A549 (cell line): ENCODE data around the gene GRPEL2. TPM values are rescaled to one million over a fixed set of nuclear protein-coding genes. Genes with fewer than 3 reads are reported as not detected.

Experiments used
- ATAC-seq, 2 experiments: fragments of 200-7000 bp in 1 of 2; fragments of >200 bp in 1 of 2; cut with Nextera tagmentation in 1 of 2; cut with Tn5 transposase in 1 of 2; 3 replicates each; pipeline versions ENCODE4 v1.8.0 to v1.9.1; 2018 to 2020; ENCODE audit warnings: mild to moderate bottlenecking in 1 of 2, moderate library complexity in 1 of 2
- CTCF ChIA-PET: fragments of 300-600 bp; sonication (Branson Sonifier 250); formaldehyde crosslinking; extraction: SDS; loops from one replicate; lab custom pipeline; 2021; ENCODE audit warnings: antibody characterized with exemption, inconsistent platforms; lab: Yijun Ruan, JAX
- POLR2A ChIA-PET: fragments of 350-600 bp; formaldehyde crosslinking; extraction: SDS; loops from one replicate; lab custom pipeline; 2021; ENCODE audit warnings: antibody characterized with exemption, inconsistent platforms; lab: Yijun Ruan, JAX
- DNase-seq, 2 experiments: peaks; one replicate each; pipeline versions ENCODE4 v3.0.0 to v3.0.0-alpha.2; 2011 to 2016; ENCODE audit warnings: low read depth in 1 of 2, low spot score in 1 of 2
- FAIRE-seq: peaks from 2 replicates; lab custom pipeline; 2011; peaks lifted over from hg19 to GRCh38; lab: Jason Lieb, UNC
- H3K27ac ChIP-seq, 2 experiments: fragments of >200 bp; sonication (Bioruptor Twin); formaldehyde crosslinking; 3 replicates each; pipeline ENCODE4 v1.5.1; 2016 to 2017
- H3K4me1 ChIP-seq: fragments of >200 bp; sonication (Bioruptor Twin); formaldehyde crosslinking; 3 replicates; pipeline ENCODE4 v1.6.1; 2016
- H3K4me2 ChIP-seq: fragments of >200 bp; sonication (Bioruptor Twin); formaldehyde crosslinking; 3 replicates; pipeline ENCODE4 v1.6.1; 2016
- H3K4me3 ChIP-seq: fragments of >200 bp; sonication (Bioruptor Twin); formaldehyde crosslinking; 3 replicates; pipeline ENCODE4 v1.5.1; 2016
- H3K9me3 ChIP-seq: fragments of >200 bp; sonication (Bioruptor Twin); formaldehyde crosslinking; 3 replicates; pipeline ENCODE4 v1.6.1; 2016
- BHLHE40 ChIP-seq: IDR thresholded peaks from 2 replicates; pipeline ENCODE4 v1.6.1; 2012; ENCODE audit warnings: low read depth, low read length, inconsistent platforms
- CBX8 ChIP-seq: fragments of 200-600 bp; sonication (generic); IDR thresholded peaks from 2 replicates; pipeline ENCODE4 v1.6.1; 2016
- CEBPB ChIP-seq, 2 experiments: fragments of >200 bp in 1 of 2; sonication (Bioruptor Twin) in 1 of 2; formaldehyde crosslinking in 1 of 2; IDR thresholded peaks; 2 replicates each; pipeline ENCODE4 v1.6.1; 2012 to 2016
- EHF ChIP-seq: fragments of 250-450 bp; sonication (Bioruptor Pico); IDR thresholded peaks from 2 replicates; pipeline ENCODE4 v1.5.0; 2020; ENCODE audit warnings: mild to moderate bottlenecking
- EHMT2 ChIP-seq: fragments of 200-600 bp; sonication (generic); IDR thresholded peaks from 2 replicates; pipeline ENCODE4 v1.6.1; 2016; ENCODE audit warnings: antibody characterized with exemption, low read depth, mild to moderate bottlenecking, moderate library complexity
- EP300 ChIP-seq, 2 experiments: fragments of >200 bp; sonication (Bioruptor Twin); formaldehyde crosslinking; IDR thresholded peaks; 2 replicates in 1 of 2; 3 replicates in 1 of 2; pipeline ENCODE4 v1.6.1; 2016 to 2017
- ESRRA ChIP-seq: fragments of 150-350 bp; IDR thresholded peaks from 2 replicates; pipeline ENCODE4 v1.6.1; 2014; ENCODE audit warnings: mild to moderate bottlenecking, low read length, borderline replicate concordance
- GATA3 ChIP-seq: IDR thresholded peaks from 2 replicates; pipeline ENCODE4 v1.6.1; 2012; ENCODE audit warnings: borderline replicate concordance
- HOXB13 ChIP-seq: fragments of 250-450 bp; sonication (Bioruptor Pico); IDR thresholded peaks from 2 replicates; pipeline ENCODE4 v1.5.0; 2020; ENCODE audit warnings: low read depth, mild to moderate bottlenecking, moderate library complexity
- JUN ChIP-seq, 2 experiments: fragments of >200 bp; sonication (Bioruptor Twin); formaldehyde crosslinking; IDR thresholded peaks; 2 replicates in 1 of 2; 3 replicates in 1 of 2; pipeline ENCODE4 v1.6.1; 2016 to 2017
- KDM5A ChIP-seq: fragments of 200-600 bp; sonication (generic); IDR thresholded peaks from 2 replicates; pipeline ENCODE4 v1.6.1; 2016; ENCODE audit warnings: antibody characterized with exemption, mild to moderate bottlenecking
- MYC ChIP-seq: IDR thresholded peaks from 2 replicates; pipeline ENCODE4 v1.6.1; 2012; ENCODE audit warnings: mild to moderate bottlenecking, inconsistent platforms, low read length, improper control_type of control experiment, borderline replicate concordance
- NR3C1 ChIP-seq: fragments of >200 bp; sonication (Bioruptor Twin); formaldehyde crosslinking; IDR thresholded peaks from 3 replicates; pipeline ENCODE4 v1.6.1; 2017
- POLR2AphosphoS2 ChIP-seq: conservative IDR thresholded peaks from 2 replicates; pipeline ENCODE4 v1.6.1; 2012; ENCODE audit warnings: low read length, improper control_type of control experiment, inconsistent platforms
- RFX5 ChIP-seq: fragments of 450-650 bp; IDR thresholded peaks from 2 replicates; pipeline ENCODE4 v1.7.1; 2014; ENCODE audit warnings: antibody characterized with exemption, mild to moderate bottlenecking, moderate library complexity
- TFCP2L1 ChIP-seq: fragments of 250-450 bp; sonication (Bioruptor Pico); IDR thresholded peaks from 2 replicates; pipeline ENCODE4 v1.5.0; 2021; ENCODE audit warnings: mild to moderate bottlenecking
- WGBS: methylation state at CpG from one replicate; pipeline ENCODE4 v1.1.6; 2017; ENCODE audit errors: missing lambda C conversion rate; 5-methylcytosine and 5-hydroxymethylcytosine counted together
- polyA plus RNA-seq, 4 experiments: library from polyadenylated mRNA; depleted of rRNA in 3 of 4; stranded (reverse); fragments of >200 nt; fragmentation: RNase III in 1 of 4; extraction: RNeasy Plus Mini Kit Qiagen cat#74134 plus additional on column Dnase treatment in 1 of 4; gene quantifications; 2 replicates in 3 of 4; 3 replicates in 1 of 4; pipeline ENCODE4 v1.2.3, GENCODE V29; 2011 to 2017
- TF ChIP-seq, protein P1 (sequence below): IDR thresholded peaks from 2 replicates; pipeline ENCODE4 v1.6.1; 2012
- TF ChIP-seq, protein P2 (sequence below): fragments of 250-450 bp; sonication (Bioruptor Pico); IDR thresholded peaks from 2 replicates; pipeline ENCODE4 v1.5.0; 2021; ENCODE audit warnings: mild to moderate bottlenecking, moderate library complexity, borderline replicate concordance
- TF ChIP-seq, protein P3 (sequence below): fragments of >200 bp; sonication (Bioruptor Twin); formaldehyde crosslinking; IDR thresholded peaks from 2 replicates; pipeline ENCODE4 v1.6.1; 2016
- TF ChIP-seq, protein P4 (sequence below): IDR thresholded peaks from 2 replicates; pipeline ENCODE4 v1.6.1; 2012
- TF ChIP-seq, protein P5 (sequence below): fragments of 200-600 bp; sonication (generic); IDR thresholded peaks from 2 replicates; pipeline ENCODE4 v1.6.1; 2016; ENCODE audit warnings: antibody characterized with exemption, mild to moderate bottlenecking, moderate library complexity
- TF ChIP-seq, protein P6 (sequence below): IDR thresholded peaks from 2 replicates; pipeline ENCODE4 v1.6.1; 2012; ENCODE audit warnings: low read depth, borderline replicate concordance

Gene GRPEL2
- polyA plus RNA-seq, 2 of the 4 experiments (the other 2 are of a cell fraction) = 10.4 to 26.4 TPM

DNA sequence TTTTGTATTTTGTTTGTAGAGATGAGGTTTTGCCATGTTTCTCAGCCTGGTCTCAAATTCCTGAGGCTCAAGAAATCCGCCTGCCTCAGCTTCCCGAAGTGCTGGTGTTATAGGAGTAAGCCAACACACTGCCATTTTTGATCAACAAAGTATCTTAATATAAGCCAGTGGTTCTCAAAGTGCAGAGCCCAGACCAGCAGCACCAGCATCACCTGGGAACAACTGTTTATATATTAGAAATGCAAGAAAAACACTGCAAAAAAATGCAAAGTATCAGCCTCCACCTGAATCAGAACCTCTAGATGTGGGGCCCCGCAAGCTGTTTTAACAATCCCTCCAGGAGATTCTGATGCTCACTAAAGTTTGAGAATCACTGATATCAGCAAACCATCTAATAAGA is 27.6 kb downstream of the GRPEL2 start:
- Histone ChIP-seq H3K4me1 (peaks cover under 1% of the 10 kb centered on the region; the same call in 1 of the 3 replicates), H3K9me3 (no peaks in the 10 kb centered on the region), H3K27ac (no peak overlapping the region), H3K4me2 (no peak overlapping the region), H3K4me3 (no peak overlapping the region)
- ATAC-seq = no peak
- POLR2A ChIA-PET = interaction anchor here (1.2 kb wide), 1 partner anchor 178 kb away, joined by 4 read pairs; the partner anchor contains the start of gene CSNK1A1
- 70% methylated on average over 3 of the region's 3 CpGs for WGBS
- no peak for DNase-seq
- CTCF ChIA-PET = interaction anchor here (1.1 to 44.9 kb wide), 8 partner anchors 13 to 479 kb away, joined by 3 to 1709 read pairs (median 87); partner anchors contain the start of genes IL17B and PCYOX1L
- TF ChIP-seq GATA3 (no peak), EHF (CRISPR knock-in tag) (no peak), ESRRA (no peak), RFX5 (no peak), MYC (no peak)
- TF ChIP-seq, protein P1, sequence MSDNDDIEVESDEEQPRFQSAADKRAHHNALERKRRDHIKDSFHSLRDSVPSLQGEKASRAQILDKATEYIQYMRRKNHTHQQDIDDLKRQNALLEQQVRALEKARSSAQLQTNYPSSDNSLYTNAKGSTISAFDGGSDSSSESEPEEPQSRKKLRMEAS = no peak
- TF ChIP-seq, protein P2, sequence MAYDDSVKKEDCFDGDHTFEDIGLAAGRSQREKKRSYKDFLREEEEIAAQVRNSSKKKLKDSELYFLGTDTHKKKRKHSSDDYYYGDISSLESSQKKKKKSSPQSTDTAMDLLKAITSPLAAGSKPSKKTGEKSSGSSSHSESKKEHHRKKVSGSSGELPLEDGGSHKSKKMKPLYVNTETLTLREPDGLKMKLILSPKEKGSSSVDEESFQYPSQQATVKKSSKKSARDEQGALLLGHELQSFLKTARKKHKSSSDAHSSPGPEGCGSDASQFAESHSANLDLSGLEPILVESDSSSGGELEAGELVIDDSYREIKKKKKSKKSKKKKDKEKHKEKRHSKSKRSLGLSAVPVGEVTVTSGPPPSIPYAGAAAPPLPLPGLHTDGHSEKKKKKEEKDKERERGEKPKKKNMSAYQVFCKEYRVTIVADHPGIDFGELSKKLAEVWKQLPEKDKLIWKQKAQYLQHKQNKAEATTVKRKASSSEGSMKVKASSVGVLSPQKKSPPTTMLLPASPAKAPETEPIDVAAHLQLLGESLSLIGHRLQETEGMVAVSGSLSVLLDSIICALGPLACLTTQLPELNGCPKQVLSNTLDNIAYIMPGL (CRISPR knock-in tag) = no peak
- TF ChIP-seq, all 56 proteins: peak for 0
- FAIRE-seq = no peak

DNA sequence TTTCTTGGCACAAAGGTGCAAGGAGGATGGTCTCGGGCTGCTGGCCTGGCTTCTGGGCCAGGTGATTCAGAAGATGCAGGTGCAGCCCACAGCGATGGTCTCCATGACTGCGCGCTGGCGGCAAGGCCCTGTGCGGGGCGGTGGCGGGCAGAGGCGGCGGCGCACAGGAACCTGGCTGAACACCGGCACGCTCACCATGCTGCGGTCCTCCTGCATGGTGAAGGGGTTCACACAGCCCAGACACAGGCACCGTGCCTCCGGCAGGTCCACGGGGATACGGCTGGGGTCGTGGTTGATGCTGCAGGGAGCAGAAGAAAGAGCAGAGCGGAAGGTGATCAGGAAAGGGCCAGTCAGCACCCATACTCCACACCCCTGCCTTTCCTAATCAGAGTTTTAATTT is 29.0 kb downstream of the GRPEL2 start:
- ChIA-PET POLR2A (no interaction called here), CTCF (interaction anchor here (3.2 to 44.9 kb wide), 5 partner anchors 11 to 190 kb away, joined by 16 to 1709 read pairs (median 232); partner anchors contain the start of genes IL17B and PCYOX1L)
- WGBS = 88% methylated on average over 20 of the region's 20 CpGs
- no peak for TF ChIP-seq HOXB13 (CRISPR knock-in tag)
- no peak for TF ChIP-seq BHLHE40
- TF ChIP-seq KDM5A = no peak
- no peak overlapping the region for H3K27ac ChIP-seq
- H3K4me2 ChIP-seq = no peak overlapping the region
- H3K4me1 ChIP-seq = no peaks in the 10 kb centered on the region
- no peaks in the 10 kb centered on the region for H3K9me3 ChIP-seq
- no peak overlapping the region for H3K4me3 ChIP-seq
- ATAC-seq (no peak), FAIRE-seq (no peak), DNase-seq (no peak)

DNA sequence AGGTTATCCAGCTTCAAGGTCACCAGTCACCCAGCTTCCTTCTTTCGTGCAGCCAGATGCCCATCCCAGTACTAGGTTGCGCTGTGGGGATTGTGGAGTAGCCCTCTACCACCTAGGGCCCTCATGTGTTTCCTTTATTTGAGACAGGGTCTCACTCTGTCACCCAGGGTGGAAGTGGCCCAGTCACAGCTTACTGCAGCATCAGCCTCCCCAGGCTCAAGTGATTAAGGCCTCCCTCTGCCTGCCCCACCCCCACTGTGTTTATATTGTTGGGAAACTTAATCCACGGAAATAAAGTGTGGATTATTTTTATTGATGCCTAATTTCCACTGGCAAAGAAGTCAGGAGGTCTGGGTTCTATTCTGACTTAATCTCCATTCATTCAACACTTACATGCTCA is 29.5 kb downstream of the GRPEL2 start:
- H3K27ac ChIP-seq = no peak overlapping the region
- no peak overlapping the region for H3K4me2 ChIP-seq
- TF ChIP-seq EHMT2 (no peak), EP300 (IDR thresholded peaks at IDR 0.05) (no peak), JUN (IDR thresholded peaks at IDR 0.05) (no peak), CBX8 (no peak), EHF (CRISPR knock-in tag) (no peak)
- TF ChIP-seq, protein P3, sequence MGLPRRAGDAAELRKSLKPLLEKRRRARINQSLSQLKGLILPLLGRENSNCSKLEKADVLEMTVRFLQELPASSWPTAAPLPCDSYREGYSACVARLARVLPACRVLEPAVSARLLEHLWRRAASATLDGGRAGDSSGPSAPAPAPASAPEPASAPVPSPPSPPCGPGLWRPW = no peak
- TF ChIP-seq, protein P4, sequence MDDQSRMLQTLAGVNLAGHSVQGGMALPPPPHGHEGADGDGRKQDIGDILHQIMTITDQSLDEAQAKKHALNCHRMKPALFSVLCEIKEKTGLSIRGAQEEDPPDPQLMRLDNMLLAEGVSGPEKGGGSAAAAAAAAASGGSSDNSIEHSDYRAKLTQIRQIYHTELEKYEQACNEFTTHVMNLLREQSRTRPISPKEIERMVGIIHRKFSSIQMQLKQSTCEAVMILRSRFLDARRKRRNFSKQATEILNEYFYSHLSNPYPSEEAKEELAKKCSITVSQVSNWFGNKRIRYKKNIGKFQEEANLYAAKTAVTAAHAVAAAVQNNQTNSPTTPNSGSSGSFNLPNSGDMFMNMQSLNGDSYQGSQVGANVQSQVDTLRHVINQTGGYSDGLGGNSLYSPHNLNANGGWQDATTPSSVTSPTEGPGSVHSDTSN = no peak
- FAIRE-seq (no peak), ATAC-seq (no peak), DNase-seq (no peak)
- H3K4me3 ChIP-seq = no peak overlapping the region
- ChIA-PET CTCF (interaction anchor here (1.1 to 44.9 kb wide), 8 partner anchors 8 to 244 kb away, joined by 3 to 1709 read pairs (median 11); partner anchors contain the start of gene CSNK1A1), POLR2A (interaction anchor here (1.0 kb wide), 1 partner anchor 187 kb away, joined by 3 read pairs; no protein-coding TSS in a partner anchor)
- 68% methylated on average over 3 of the region's 3 CpGs for WGBS
- H3K4me1 ChIP-seq = no peaks in the 10 kb centered on the region
- H3K9me3 ChIP-seq = no peaks in the 10 kb centered on the region

DNA sequence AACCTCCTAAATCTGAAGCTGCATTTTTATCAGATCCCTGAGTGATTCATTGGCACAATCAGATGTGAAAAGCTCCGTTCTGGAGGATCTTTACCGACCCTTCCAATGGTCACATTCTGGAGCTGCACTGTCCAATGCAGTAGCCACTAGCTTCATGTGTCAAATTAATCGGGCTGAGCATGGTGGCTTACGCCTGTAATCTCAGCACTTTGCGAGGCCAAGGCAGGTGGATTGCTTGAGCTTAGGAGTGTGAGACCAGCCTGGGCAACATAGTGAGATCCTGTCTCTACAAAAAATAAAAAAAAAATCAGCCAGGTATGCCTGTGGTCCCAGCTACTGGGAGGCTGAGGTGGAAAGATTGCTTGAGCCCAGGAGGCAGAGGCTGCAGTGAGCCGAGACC is 30.1 kb downstream of the GRPEL2 start:
- POLR2A ChIA-PET = interaction anchor here (1.0 kb wide), 1 partner anchor 187 kb away, joined by 3 read pairs; no protein-coding TSS in a partner anchor
- DNase-seq = no peak
- Histone ChIP-seq H3K4me1 (no peaks in the 10 kb centered on the region), H3K27ac (no peak overlapping the region), H3K4me2 (no peak overlapping the region), H3K9me3 (no peaks in the 10 kb centered on the region), H3K4me3 (no peak overlapping the region)
- peak; percentile 36 for FAIRE-seq
- CTCF ChIA-PET = interaction anchor here (0.7 to 44.9 kb wide), 8 partner anchors 8 to 243 kb away, joined by 3 to 1709 read pairs (median 6); partner anchors contain the start of gene CSNK1A1
- ATAC-seq = no peak
- 81% methylated on average over 6 of the region's 6 CpGs for WGBS
- TF ChIP-seq, protein P5, sequence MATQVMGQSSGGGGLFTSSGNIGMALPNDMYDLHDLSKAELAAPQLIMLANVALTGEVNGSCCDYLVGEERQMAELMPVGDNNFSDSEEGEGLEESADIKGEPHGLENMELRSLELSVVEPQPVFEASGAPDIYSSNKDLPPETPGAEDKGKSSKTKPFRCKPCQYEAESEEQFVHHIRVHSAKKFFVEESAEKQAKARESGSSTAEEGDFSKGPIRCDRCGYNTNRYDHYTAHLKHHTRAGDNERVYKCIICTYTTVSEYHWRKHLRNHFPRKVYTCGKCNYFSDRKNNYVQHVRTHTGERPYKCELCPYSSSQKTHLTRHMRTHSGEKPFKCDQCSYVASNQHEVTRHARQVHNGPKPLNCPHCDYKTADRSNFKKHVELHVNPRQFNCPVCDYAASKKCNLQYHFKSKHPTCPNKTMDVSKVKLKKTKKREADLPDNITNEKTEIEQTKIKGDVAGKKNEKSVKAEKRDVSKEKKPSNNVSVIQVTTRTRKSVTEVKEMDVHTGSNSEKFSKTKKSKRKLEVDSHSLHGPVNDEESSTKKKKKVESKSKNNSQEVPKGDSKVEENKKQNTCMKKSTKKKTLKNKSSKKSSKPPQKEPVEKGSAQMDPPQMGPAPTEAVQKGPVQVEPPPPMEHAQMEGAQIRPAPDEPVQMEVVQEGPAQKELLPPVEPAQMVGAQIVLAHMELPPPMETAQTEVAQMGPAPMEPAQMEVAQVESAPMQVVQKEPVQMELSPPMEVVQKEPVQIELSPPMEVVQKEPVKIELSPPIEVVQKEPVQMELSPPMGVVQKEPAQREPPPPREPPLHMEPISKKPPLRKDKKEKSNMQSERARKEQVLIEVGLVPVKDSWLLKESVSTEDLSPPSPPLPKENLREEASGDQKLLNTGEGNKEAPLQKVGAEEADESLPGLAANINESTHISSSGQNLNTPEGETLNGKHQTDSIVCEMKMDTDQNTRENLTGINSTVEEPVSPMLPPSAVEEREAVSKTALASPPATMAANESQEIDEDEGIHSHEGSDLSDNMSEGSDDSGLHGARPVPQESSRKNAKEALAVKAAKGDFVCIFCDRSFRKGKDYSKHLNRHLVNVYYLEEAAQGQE = no peak
- TF ChIP-seq CEBPB (IDR thresholded peaks at IDR 0.05) = no peak
- TF ChIP-seq, protein P6, sequence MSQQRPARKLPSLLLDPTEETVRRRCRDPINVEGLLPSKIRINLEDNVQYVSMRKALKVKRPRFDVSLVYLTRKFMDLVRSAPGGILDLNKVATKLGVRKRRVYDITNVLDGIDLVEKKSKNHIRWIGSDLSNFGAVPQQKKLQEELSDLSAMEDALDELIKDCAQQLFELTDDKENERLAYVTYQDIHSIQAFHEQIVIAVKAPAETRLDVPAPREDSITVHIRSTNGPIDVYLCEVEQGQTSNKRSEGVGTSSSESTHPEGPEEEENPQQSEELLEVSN = no peak
- no peak for TF ChIP-seq POLR2AphosphoS2
- no peak for TF ChIP-seq TFCP2L1 (CRISPR knock-in tag)
- TF ChIP-seq NR3C1 = no peak
